Prostate gland (tissue), 2 donors: Measurements from ENCODE around the gene SLC34A1.

Experiments
- POLR2A ChIP-seq: fragments of 450-650 bp; IDR thresholded peaks from one replicate; pipeline ENCODE4 v1.6.1; 2016; ENCODE audit warnings: antibody characterized with exemption, mild to moderate bottlenecking
- POLR2AphosphoS5 ChIP-seq: sonication (generic); formaldehyde crosslinking; IDR thresholded peaks from one replicate; pipeline ENCODE4 v1.6.1; 2017; ENCODE audit warnings: antibody characterized with exemption
- TF ChIP-seq, protein P1 (sequence below), 4 experiments: fragments of 200-600 bp in 2 of 4; fragments of 450-650 bp in 2 of 4; sonication (generic) in 2 of 4; IDR thresholded peaks; 1 replicate in 3 of 4; 2 replicates in 1 of 4; pipeline ENCODE4 v1.5.1; 2016 to 2019; ENCODE audit warnings: antibody characterized with exemption in 4 of 4, mild to moderate bottlenecking in 2 of 4, moderate library complexity in 2 of 4

DNA sequence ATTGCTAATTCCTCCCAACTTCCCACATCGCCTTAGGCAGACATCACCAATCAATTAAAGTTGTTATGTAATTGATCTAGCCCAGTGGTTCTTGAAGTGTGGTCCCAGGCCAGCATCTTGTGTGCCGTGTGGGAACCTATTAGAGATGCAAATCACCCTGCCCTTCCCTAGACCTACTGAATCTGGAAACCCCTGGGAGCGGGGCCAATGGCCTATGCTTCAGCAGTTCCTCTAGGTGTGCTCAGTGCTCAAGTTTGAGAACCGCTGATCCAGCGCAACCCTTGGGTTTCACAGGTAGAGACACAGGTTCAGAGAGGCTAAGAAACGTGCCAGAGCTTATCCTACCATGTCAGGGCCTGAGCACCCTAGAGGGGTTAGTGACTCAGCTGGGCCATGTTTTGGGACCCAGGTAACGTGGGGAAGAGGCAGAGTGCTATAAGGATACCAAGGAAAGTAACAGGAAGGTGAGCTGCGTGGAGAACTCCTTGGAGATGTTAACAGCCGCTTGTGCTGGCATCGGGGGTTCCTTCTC lies 4.4 kb downstream of the SLC34A1 start:
- TF ChIP-seq, protein P1, sequence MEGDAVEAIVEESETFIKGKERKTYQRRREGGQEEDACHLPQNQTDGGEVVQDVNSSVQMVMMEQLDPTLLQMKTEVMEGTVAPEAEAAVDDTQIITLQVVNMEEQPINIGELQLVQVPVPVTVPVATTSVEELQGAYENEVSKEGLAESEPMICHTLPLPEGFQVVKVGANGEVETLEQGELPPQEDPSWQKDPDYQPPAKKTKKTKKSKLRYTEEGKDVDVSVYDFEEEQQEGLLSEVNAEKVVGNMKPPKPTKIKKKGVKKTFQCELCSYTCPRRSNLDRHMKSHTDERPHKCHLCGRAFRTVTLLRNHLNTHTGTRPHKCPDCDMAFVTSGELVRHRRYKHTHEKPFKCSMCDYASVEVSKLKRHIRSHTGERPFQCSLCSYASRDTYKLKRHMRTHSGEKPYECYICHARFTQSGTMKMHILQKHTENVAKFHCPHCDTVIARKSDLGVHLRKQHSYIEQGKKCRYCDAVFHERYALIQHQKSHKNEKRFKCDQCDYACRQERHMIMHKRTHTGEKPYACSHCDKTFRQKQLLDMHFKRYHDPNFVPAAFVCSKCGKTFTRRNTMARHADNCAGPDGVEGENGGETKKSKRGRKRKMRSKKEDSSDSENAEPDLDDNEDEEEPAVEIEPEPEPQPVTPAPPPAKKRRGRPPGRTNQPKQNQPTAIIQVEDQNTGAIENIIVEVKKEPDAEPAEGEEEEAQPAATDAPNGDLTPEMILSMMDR (IDR thresholded peaks at IDR 0.05): no peak
- TF ChIP-seq POLR2AphosphoS5: no peak
- no peak for TF ChIP-seq POLR2A
